Panc1 (cell line): ENCODE results near the gene TAS2R19. TPM values are rescaled to one million over a fixed set of nuclear protein-coding genes. Genes with fewer than 3 reads are reported as not detected.
"Not testable (repeated sequence)": the region's sequence is repeated elsewhere in the genome, so short reads cannot be mapped to it uniquely, and the experiment has no call there.

ENCODE experiments used
- ATAC-seq: fragments of 200-7000 bp; cut with Tn5 transposase; 2 replicates; pipeline ENCODE4 v1.9.1; 2020; ENCODE audit warnings: mild to moderate bottlenecking, moderate library complexity
- BruUV-seq: library from RNA; stranded (reverse); fragments of 400-500 nt; replicated peaks from 2 replicates; lab custom pipeline; 2021; lab: Mats Ljungman, UMichigan
- CTCF ChIA-PET: fragments of 300-600 bp; sonication (Branson Sonifier 250); formaldehyde crosslinking; loops from one replicate; lab custom pipeline; 2022; ENCODE audit warnings: antibody characterized with exemption; lab: Charles Lee
- POLR2A ChIA-PET: fragments of 300-600 bp; sonication (Branson Sonifier 250); formaldehyde crosslinking; loops from one replicate; lab custom pipeline; 2022; ENCODE audit warnings: antibody characterized with exemption; lab: Charles Lee
- DNase-seq: peaks from one replicate; pipeline ENCODE4 v3.0.0-alpha.2; 2010; ENCODE audit warnings: low read depth, low spot score
- H3K27ac ChIP-seq: 2 replicates; pipeline ENCODE4 v1.5.1; 2011; ENCODE audit warnings: mild to moderate bottlenecking, low read length, inconsistent platforms
- H3K27me3 ChIP-seq: fragments of 200-500 bp; sonication (Bioruptor generic); 2 replicates; pipeline ENCODE4 v1.6.0; 2014; ENCODE audit warnings: low read length, inconsistent platforms; ENCODE audit not compliant: control insufficient read depth, insufficient read depth
- H3K36me3 ChIP-seq: fragments of 200-500 bp; sonication (Bioruptor generic); 2 replicates; pipeline ENCODE4 v1.5.1; 2014; ENCODE audit warnings: inconsistent platforms, mild to moderate bottlenecking, low read length, moderate library complexity; ENCODE audit not compliant: control insufficient read depth, insufficient read depth
- H3K4me1 ChIP-seq: 2 replicates; pipeline ENCODE4 v1.5.1; 2011; ENCODE audit warnings: inconsistent platforms, mild to moderate bottlenecking, low read length, moderate library complexity; ENCODE audit not compliant: control insufficient read depth, insufficient read depth
- H3K4me3 ChIP-seq, 2 experiments: 2 replicates each; pipeline ENCODE4 v1.5.1; 2011 to 2012; ENCODE audit warnings: low read depth in 2 of 2, low read length in 2 of 2, mild to moderate bottlenecking in 2 of 2, inconsistent platforms in 1 of 2, moderate library complexity in 1 of 2
- H3K9me3 ChIP-seq: fragments of 200-500 bp; sonication (Bioruptor generic); 2 replicates; pipeline ENCODE4 v1.5.1; 2014; ENCODE audit warnings: low read depth, mild to moderate bottlenecking, inconsistent platforms, low read length, moderate library complexity; ENCODE audit not compliant: control insufficient read depth, insufficient read depth
- CTCF ChIP-seq: fragments of 450-650 bp; IDR thresholded peaks from 2 replicates; pipeline ENCODE4 v1.5.1; 2017; ENCODE audit warnings: mild to moderate bottlenecking
- POLR2AphosphoS5 ChIP-seq: IDR thresholded peaks from 2 replicates; pipeline ENCODE4 v1.6.1; 2012; ENCODE audit warnings: mild to moderate bottlenecking, low read depth, low read length, moderate library complexity
- REST ChIP-seq, 2 experiments: IDR thresholded peaks; 2 replicates each; pipeline ENCODE4 v1.6.1; 2011 to 2012; ENCODE audit warnings: low read depth in 2 of 2, control low read depth in 1 of 2, low read length in 1 of 2, mild to moderate bottlenecking in 1 of 2, moderate library complexity in 1 of 2; ENCODE audit not compliant: insufficient read depth in 1 of 2
- SIN3A ChIP-seq: IDR thresholded peaks from 2 replicates; pipeline ENCODE4 v1.6.1; 2012; ENCODE audit warnings: low read depth, mild to moderate bottlenecking, low read length, moderate library complexity, borderline replicate concordance; ENCODE audit not compliant: insufficient read depth
- TCF7L2 ChIP-seq: IDR thresholded peaks from 2 replicates; pipeline ENCODE4 v1.6.1; 2011; ENCODE audit warnings: mild to moderate bottlenecking, low read depth, low read length, inconsistent platforms
- in situ Hi-C: cut with HindIII; loops from 2 replicates; pipeline ENCODE4 v1.10.0; 2016; ENCODE audit warnings: low sequenced_read_pairs, low pct_unique_long_range_greater_than_20kb
- intact Hi-C: fragments of 100-400 bp; cut with micrococcal nuclease; formaldehyde crosslinking; loops from one replicate; pipeline ENCODE4 v1.10.0; 2022; ENCODE audit not compliant: unreplicated experiment
- total RNA-seq: library from RNA; stranded (reverse); gene quantifications from one replicate; pipeline ENCODE4 v1.2.1, GENCODE V29; 2021; ENCODE audit not compliant: unreplicated experiment

Gene TAS2R19
- total RNA-seq, 1 experiment from 2014 or later = 1.1 TPM

- ATAC-seq (no peak), DNase-seq (no peak)
- intact Hi-C loops = no loop called here
- H3K27me3 ChIP-seq = no peaks in the 10 kb centered on the region
- TF ChIP-seq SIN3A (no peak), CTCF (no peak), POLR2AphosphoS5 (no peak), REST (IDR thresholded peaks at IDR 0.05; ENCODE audit: insufficient read depth in 1 of 2, low read depth in 2 of 2, low read length in 1 of 2) (no peak), TCF7L2 (no peak)
- ChIA-PET CTCF (no interaction called here), POLR2A (no interaction called here)
- no peaks in the 10 kb centered on the region for H3K9me3 ChIP-seq
- in situ Hi-C loops = no loop called here
- H3K27ac ChIP-seq = no peak overlapping the region
- H3K36me3 ChIP-seq = no peaks in the 10 kb centered on the region
- no peaks in the 10 kb centered on the region for H3K4me1 ChIP-seq
- H3K4me3 ChIP-seq = no peak overlapping the region
- no TSS peak for BruUV-seq
Measured at GRCh38 chr12:11055306-11055705, 32.9 kb upstream of the TAS2R19 start.

GRCh38 chr12:11049806-11050531 is 27.5 kb upstream of the TAS2R19 start:
- in situ Hi-C loops, H3K27me3 ChIP-seq, H3K9me3 ChIP-seq, H3K27ac ChIP-seq, H3K4me3 ChIP-seq, H3K4me1 ChIP-seq, intact Hi-C loops, H3K36me3 ChIP-seq, ATAC-seq, BruUV-seq, POLR2A ChIA-PET, DNase-seq, CTCF ChIA-PET: not testable (repeated sequence)

DNA sequence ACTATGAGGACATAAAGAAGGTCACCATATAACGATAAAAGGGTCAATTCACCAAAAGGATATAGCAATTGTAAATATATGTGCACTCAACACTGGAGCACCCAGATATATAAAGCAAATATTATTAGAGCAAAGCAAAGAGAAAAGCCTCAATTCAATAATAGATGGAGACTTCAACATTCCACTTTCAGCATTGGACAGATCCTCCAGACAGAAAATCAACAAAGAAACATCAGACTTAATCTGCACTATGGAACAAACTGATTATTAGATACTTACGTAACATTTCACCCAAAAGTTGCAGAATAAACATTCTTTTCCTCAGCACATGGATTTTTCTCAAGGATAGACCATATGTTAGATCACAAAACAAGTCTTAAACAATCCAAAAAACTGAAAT is 18.9 kb upstream of the TAS2R19 start:
- H3K9me3 ChIP-seq, intact Hi-C loops, H3K4me3 ChIP-seq, in situ Hi-C loops, H3K27ac ChIP-seq, DNase-seq, CTCF ChIA-PET, H3K27me3 ChIP-seq, H3K36me3 ChIP-seq, POLR2A ChIA-PET, ATAC-seq, H3K4me1 ChIP-seq, BruUV-seq: not testable (repeated sequence)
